Endodermal cell (in vitro differentiated cells): Measurements from ENCODE around the gene GDF7. TPM values are rescaled to one million over a fixed set of nuclear protein-coding genes. Genes with fewer than 3 reads are reported as not detected.

ENCODE experiments used
- DNase-seq: peaks from one replicate; pipeline ENCODE4 v3.0.0-alpha.2; 2017
- H3K27ac ChIP-seq: 2 replicates; pipeline ENCODE4 v1.5.1; 2013; ENCODE audit warnings: mild to moderate bottlenecking, low read depth, low read length, moderate library complexity
- H3K27me3 ChIP-seq: 2 replicates; pipeline ENCODE4 v1.6.1; 2013; ENCODE audit warnings: mild to moderate bottlenecking, low read length, moderate library complexity; ENCODE audit not compliant: insufficient read depth, control insufficient read depth, poor library complexity, severe bottlenecking
- H3K36me3 ChIP-seq: 2 replicates; pipeline ENCODE4 v1.7.0; 2013; ENCODE audit warnings: mild to moderate bottlenecking, low read length, moderate library complexity; ENCODE audit not compliant: control insufficient read depth, insufficient read depth
- H3K4me1 ChIP-seq: one replicate; pipeline ENCODE4 v1.7.0; 2013; ENCODE audit warnings: low read length; ENCODE audit not compliant: control insufficient read depth, insufficient read depth
- H3K4me3 ChIP-seq: 2 replicates; pipeline ENCODE4 v1.5.1; 2013; ENCODE audit warnings: mild to moderate bottlenecking, low read length, moderate library complexity
- H3K9ac ChIP-seq: 2 replicates; pipeline ENCODE4 v1.6.1; 2013; ENCODE audit warnings: mild to moderate bottlenecking, low read length, moderate library complexity; ENCODE audit not compliant: poor library complexity, severe bottlenecking; ENCODE audit errors: extremely low read depth
- H3K9me3 ChIP-seq: 2 replicates; pipeline ENCODE4 v1.6.1; 2013; ENCODE audit warnings: mild to moderate bottlenecking, low read length, moderate library complexity; ENCODE audit not compliant: control insufficient read depth
- H3K27ac Mint-ChIP-seq: 2 replicates; pipeline ENCODE4 v1.8.0; 2020; ENCODE audit warnings: mixed read lengths
- H3K27me3 Mint-ChIP-seq: 2 replicates; pipeline ENCODE4 v1.8.0; 2021; ENCODE audit warnings: mild to moderate bottlenecking, mixed read lengths; ENCODE audit not compliant: insufficient read depth
- H3K36me3 Mint-ChIP-seq: 2 replicates; pipeline ENCODE4 v1.8.0; 2020; ENCODE audit warnings: low read depth, mixed read lengths
- H3K4me1 Mint-ChIP-seq: 2 replicates; pipeline ENCODE4 v1.8.0; 2020; ENCODE audit warnings: mixed read lengths
- H3K4me3 Mint-ChIP-seq: 2 replicates; pipeline ENCODE4 v1.8.0; 2020; ENCODE audit warnings: mild to moderate bottlenecking, moderate library complexity, mixed read lengths
- H3K9me3 Mint-ChIP-seq: 2 replicates; pipeline ENCODE4 v1.8.0; 2020; ENCODE audit warnings: mild to moderate bottlenecking, mixed read lengths
- CTCF ChIP-seq: fragments of 200-600 bp; sonication (generic); conservative IDR thresholded peaks from 2 replicates; pipeline ENCODE4 v1.5.0; 2021; ENCODE audit warnings: antibody characterized with exemption, mild to moderate bottlenecking
- WGBS, 2 experiments: methylation state at CpG; one replicate each; pipeline versions ENCODE4 v1.1.5 to v1.1.7; 2013; ENCODE audit warnings: missing lambda C conversion rate in 2 of 2, mixed read lengths in 1 of 2; ENCODE audit not compliant: insufficient coverage in 1 of 2, insufficient read length in 1 of 2; 5-methylcytosine and 5-hydroxymethylcytosine counted together
- total RNA-seq, 2 donors: library from RNA; stranded (reverse); fragmentation: NEBNext Ultra II Directional in 1 of 2; extraction: Animal tissue kit (Norgen Biotek cat#: 25700) in 1 of 2; gene quantifications; 2 replicates in 1 of 2; 3 replicates in 1 of 2; pipeline ENCODE4 v1.2.1, GENCODE V29; 2021

GDF7 gene
- total RNA-seq, 2 donors from 2014 or later = 0.07 to 0.09 TPM

DNA sequence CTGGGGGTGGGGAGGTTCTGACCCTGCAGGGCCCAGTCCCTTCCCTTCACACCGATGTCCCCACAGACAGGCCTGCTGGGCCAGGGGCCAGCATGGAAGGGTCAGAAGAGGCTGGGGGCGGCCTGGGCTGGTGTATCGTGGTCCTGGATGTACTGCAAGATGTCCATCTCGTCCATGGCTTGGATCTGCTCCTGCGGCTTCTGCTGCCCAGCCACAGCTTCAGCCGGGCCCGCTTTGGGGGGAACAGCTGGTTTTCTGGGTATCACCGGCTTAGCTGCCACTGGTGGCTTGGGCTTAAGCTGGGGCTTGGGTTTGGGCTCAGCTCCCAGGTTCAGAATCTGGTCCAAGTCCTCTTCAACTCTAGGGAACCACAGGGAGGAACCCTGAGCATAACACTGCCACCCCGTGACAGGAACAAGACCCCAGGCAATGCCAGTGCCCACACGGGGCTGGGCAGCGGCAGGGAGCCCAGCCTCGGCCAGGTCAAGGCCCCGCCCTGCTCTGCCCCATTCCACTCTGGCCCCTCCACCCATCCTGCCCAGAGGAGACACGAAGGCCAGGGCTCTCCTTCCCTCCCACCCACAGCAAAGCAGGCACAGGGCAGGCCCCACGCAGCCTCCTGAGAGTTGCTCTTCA lies 47.9 kb upstream of the GDF7 start:
- Histone ChIP-seq H3K27ac (no peak overlapping the region), H3K9me3 (no peaks in the 10 kb centered on the region), H3K9ac (no peak overlapping the region), H3K4me3 (no peak overlapping the region), H3K27me3 (no peaks in the 10 kb centered on the region), H3K4me1 (peaks cover 31% of the 10 kb centered on the region), H3K36me3 (no peaks in the 10 kb centered on the region)
- Mint-ChIP-seq H3K27ac (no peak overlapping the region), H3K36me3 (peaks cover 14% of the 10 kb centered on the region), H3K4me3 (no peak overlapping the region), H3K27me3 (no peaks in the 10 kb centered on the region), H3K9me3 (no peaks in the 10 kb centered on the region), H3K4me1 (peaks cover 16% of the 10 kb centered on the region)
- DNase-seq = peak; percentile 42
- no peak for TF ChIP-seq CTCF
- 91 to 95% methylated on average over 4 to 15 of the region's 15 CpGs for WGBS, 2 experiments

DNA sequence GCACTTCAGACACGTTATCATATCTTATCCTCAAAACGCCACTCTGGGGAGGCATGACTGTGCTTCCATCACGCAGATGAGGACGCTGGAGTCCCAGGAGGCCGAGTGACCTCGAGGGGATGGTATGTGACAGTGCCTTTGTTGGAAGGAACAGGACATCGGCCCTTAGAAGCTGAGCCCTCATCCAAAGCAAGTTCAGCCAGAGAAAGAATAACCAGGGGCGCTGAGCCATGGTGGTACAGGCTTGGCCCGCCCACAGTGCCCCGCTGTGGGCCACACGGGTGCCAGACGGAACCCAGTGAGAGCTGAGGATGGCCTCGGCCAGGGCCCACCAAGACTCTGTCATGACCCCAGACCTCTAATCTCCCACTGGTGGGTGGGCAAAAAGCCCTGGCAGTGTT lies 47.3 kb upstream of the GDF7 start:
- peaks cover 14% of the 10 kb centered on the region for H3K36me3 Mint-ChIP-seq
- Histone ChIP-seq H3K4me1 (peaks cover 26% of the 10 kb centered on the region), H3K4me3 (no peak overlapping the region), H3K9ac (no peak overlapping the region), H3K9me3 (no peaks in the 10 kb centered on the region), H3K27me3 (no peaks in the 10 kb centered on the region), H3K36me3 (no peaks in the 10 kb centered on the region), H3K27ac (no peak overlapping the region)
- WGBS, 2 experiments = 91 to 92% methylated on average over 7 to 13 of the region's 13 CpGs
- H3K27me3 Mint-ChIP-seq = no peaks in the 10 kb centered on the region
- no peak for TF ChIP-seq CTCF
- H3K27ac Mint-ChIP-seq = peak overlapping the region; percentile 33
- no peaks in the 10 kb centered on the region for H3K9me3 Mint-ChIP-seq
- peak; percentile 49 for DNase-seq
- no peak overlapping the region for H3K4me3 Mint-ChIP-seq
- H3K4me1 Mint-ChIP-seq = peaks cover 10% of the 10 kb centered on the region

- no peak for TF ChIP-seq CTCF
- H3K27me3 Mint-ChIP-seq = no peaks in the 10 kb centered on the region
- peaks cover 21% of the 10 kb centered on the region for H3K4me1 ChIP-seq
- H3K4me1 Mint-ChIP-seq = peaks cover 10% of the 10 kb centered on the region
- no peaks in the 10 kb centered on the region for H3K27me3 ChIP-seq
- peaks cover 14% of the 10 kb centered on the region for H3K36me3 Mint-ChIP-seq
- H3K36me3 ChIP-seq = no peaks in the 10 kb centered on the region
- peak; percentile 26 for DNase-seq
- no peak overlapping the region for H3K27ac Mint-ChIP-seq
- no peaks in the 10 kb centered on the region for H3K9me3 Mint-ChIP-seq
- no peak overlapping the region for H3K4me3 Mint-ChIP-seq
- H3K9me3 ChIP-seq = no peaks in the 10 kb centered on the region
- 88 to 93% methylated on average over 4 to 8 of the region's 8 CpGs for WGBS, 2 experiments
- H3K27ac ChIP-seq = no peak overlapping the region
- no peak overlapping the region for H3K4me3 ChIP-seq
- H3K9ac ChIP-seq = no peak overlapping the region
Measured at GRCh38 chr2:20620271-20620681, 46.7 kb upstream of the GDF7 start.
